ENCODE measurements around the gene RENBP.

GRCh38 chrX:153951683-153952372 is 7.4 kb upstream of the RENBP start:
- no peak for TF ChIP-seq CTCF (IDR thresholded peaks at IDR 0.05)
- no peak for TF ChIP-seq EP300 (IDR thresholded peaks at IDR 0.05; ENCODE audit: low read depth)
